Gastroesophageal sphincter (tissue), 3 donors: ENCODE measurements around the gene CDCA5.

Experiments
- CTCF ChIP-seq, 4 experiments: fragments of 200-600 bp in 2 of 4; fragments of 450-650 bp in 2 of 4; sonication (generic) in 1 of 4; IDR thresholded peaks; one replicate each; pipeline ENCODE4 v1.5.1; 2017 to 2019; ENCODE audit warnings: antibody characterized with exemption in 4 of 4, mild to moderate bottlenecking in 2 of 4, moderate library complexity in 2 of 4
- EP300 ChIP-seq: sonication (generic); formaldehyde crosslinking; IDR thresholded peaks from one replicate; pipeline ENCODE4 v1.6.1; 2017; ENCODE audit warnings: antibody characterized with exemption, mild to moderate bottlenecking
- POLR2A ChIP-seq, 2 donors: fragments of 450-650 bp; IDR thresholded peaks; one replicate each; pipeline ENCODE4 v1.6.1; 2017; ENCODE audit warnings: antibody characterized with exemption in 2 of 2, mild to moderate bottlenecking in 2 of 2, moderate library complexity in 1 of 2
- POLR2AphosphoS5 ChIP-seq: sonication (generic); formaldehyde crosslinking; IDR thresholded peaks from one replicate; pipeline ENCODE4 v1.6.1; 2017; ENCODE audit warnings: antibody characterized with exemption

GRCh38 chr11:65121447-65121864 lies 37.6 kb upstream of the CDCA5 start:
- TF ChIP-seq CTCF (IDR thresholded peaks at IDR 0.05) (no peak), POLR2A (IDR thresholded peaks at IDR 0.05) (no peak), EP300 (no peak), POLR2AphosphoS5 (no peak)
